Measurements from ENCODE around the gene PGM5.
A peak's percentile ranks its signal among the peaks of the same experiment; 100 is the strongest.
"Not testable (repeated sequence)": the region's sequence is repeated elsewhere in the genome, so short reads cannot be mapped to it uniquely, and the experiment has no call there.

The PGM5 gene

DNA sequence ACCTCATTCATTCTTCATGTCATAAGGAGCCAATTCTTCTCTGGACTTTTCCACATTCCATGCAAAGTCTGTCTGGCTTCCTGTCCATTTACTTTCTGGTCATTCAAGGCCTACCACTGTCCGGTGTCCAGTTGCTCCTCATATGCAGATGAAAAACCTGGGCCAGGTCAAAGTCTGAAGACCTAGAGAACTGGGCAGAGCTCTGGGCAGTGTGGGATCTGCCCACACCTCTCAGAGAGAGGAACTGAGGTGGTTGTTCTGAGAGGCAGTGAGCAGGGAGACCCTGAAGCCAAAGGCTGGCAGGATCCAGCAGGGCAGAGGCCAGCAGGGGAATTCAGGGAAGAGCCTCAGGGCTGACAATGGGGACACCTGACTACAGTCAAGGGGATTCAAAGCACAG lies 58.7 kb downstream of the PGM5 start:
- no CpG with 5 or more reads among the region's 1 CpG for WGBS (ENCODE audit: insufficient coverage, insufficient read length)
- H3K4me1 ChIP-seq (ENCODE audit: control insufficient read depth, insufficient read depth, low read length); H3K27me3 ChIP-seq (ENCODE audit: control insufficient read depth, insufficient read depth, low read length); H3K9me3 ChIP-seq (ENCODE audit: control insufficient read depth, insufficient read depth, low read length); DNase-seq (ENCODE audit: low read depth, low spot score); H3K4me3 ChIP-seq (ENCODE audit: low read length); H3K27ac ChIP-seq (ENCODE audit: low read length); H3K36me3 ChIP-seq (ENCODE audit: control insufficient read depth, insufficient read depth, low read length): not testable (repeated sequence)

DNA sequence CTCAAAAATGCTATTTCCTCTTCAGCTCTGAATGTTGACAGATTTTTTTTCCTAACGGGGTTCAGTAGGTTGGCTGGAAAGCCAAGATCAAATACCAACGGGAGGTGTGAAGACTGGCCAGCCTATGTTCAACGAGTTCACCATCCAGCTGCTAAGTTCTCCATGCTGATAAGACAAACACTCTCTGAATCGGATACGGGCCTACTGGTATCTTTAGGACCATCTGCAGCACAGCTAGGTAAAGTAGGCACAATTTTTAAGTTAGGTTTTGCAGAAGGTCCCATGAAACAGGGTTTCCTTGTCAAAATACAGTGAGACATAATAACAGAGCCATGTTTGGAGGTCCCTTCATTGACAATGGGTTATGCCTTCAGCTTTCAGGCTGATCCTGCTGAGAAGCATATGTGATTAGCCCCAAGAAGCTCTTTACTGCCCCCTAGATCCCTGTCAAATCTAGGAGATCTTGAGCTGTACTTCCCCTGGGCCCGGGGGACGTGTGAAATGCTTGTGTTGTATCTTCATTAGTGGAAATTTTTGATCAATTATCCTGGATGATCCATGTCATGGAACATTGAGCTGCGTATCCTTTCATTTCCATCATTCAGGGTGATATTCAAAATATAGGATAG lies 60.6 kb downstream of the PGM5 start:
- no peaks in the 10 kb centered on the region for H3K9me3 ChIP-seq (ENCODE audit: control insufficient read depth, insufficient read depth, low read length)
- H3K27me3 ChIP-seq (ENCODE audit: control insufficient read depth, insufficient read depth, low read length): no peaks in the 10 kb centered on the region
- H3K27ac ChIP-seq (ENCODE audit: low read length): no peak overlapping the region
- H3K4me3 ChIP-seq (ENCODE audit: low read length): no peak overlapping the region
- no CpG with 5 or more reads among the region's 8 CpGs for WGBS (ENCODE audit: insufficient coverage, insufficient read length)
- H3K4me1 ChIP-seq (ENCODE audit: control insufficient read depth, insufficient read depth, low read length): no peaks in the 10 kb centered on the region
- no peaks in the 10 kb centered on the region for H3K36me3 ChIP-seq (ENCODE audit: control insufficient read depth, insufficient read depth, low read length)
- peak; percentile 22 for DNase-seq (ENCODE audit: low read depth, low spot score)

- no peak overlapping the region for H3K4me3 ChIP-seq (ENCODE audit: low read length)
- WGBS (ENCODE audit: insufficient coverage, insufficient read length): no CpG with 5 or more reads among the region's 3 CpGs
These were observed 61.4 kb downstream of the PGM5 start for GRCh38 chr9:68417762-68418161.

GRCh38 chr9:68418259-68418845 lies 61.9 kb downstream of the PGM5 start:
- no peaks in the 10 kb centered on the region for H3K27me3 ChIP-seq (ENCODE audit: control insufficient read depth, insufficient read depth, low read length)
- no peak overlapping the region for H3K4me3 ChIP-seq (ENCODE audit: low read length)
- H3K36me3 ChIP-seq (ENCODE audit: control insufficient read depth, insufficient read depth, low read length): no peaks in the 10 kb centered on the region
- H3K27ac ChIP-seq (ENCODE audit: low read length): no peak overlapping the region
- WGBS (ENCODE audit: insufficient coverage, insufficient read length): no CpG with 5 or more reads among the region's 11 CpGs
- no peaks in the 10 kb centered on the region for H3K4me1 ChIP-seq (ENCODE audit: control insufficient read depth, insufficient read depth, low read length)
- no peak for DNase-seq (ENCODE audit: low read depth, low spot score)
- no peaks in the 10 kb centered on the region for H3K9me3 ChIP-seq (ENCODE audit: control insufficient read depth, insufficient read depth, low read length)

More at GRCh38 chr9:68417762-68418161, 61.4 kb downstream of the PGM5 start:
- no peak for DNase-seq (ENCODE audit: low read depth, low spot score)
- H3K36me3 ChIP-seq (ENCODE audit: control insufficient read depth, insufficient read depth, low read length): no peaks in the 10 kb centered on the region
- no peaks in the 10 kb centered on the region for H3K27me3 ChIP-seq (ENCODE audit: control insufficient read depth, insufficient read depth, low read length)
- H3K4me1 ChIP-seq (ENCODE audit: control insufficient read depth, insufficient read depth, low read length): no peaks in the 10 kb centered on the region
- no peaks in the 10 kb centered on the region for H3K9me3 ChIP-seq (ENCODE audit: control insufficient read depth, insufficient read depth, low read length)
- H3K27ac ChIP-seq (ENCODE audit: low read length): no peak overlapping the region

- Histone ChIP-seq H3K27ac (ENCODE audit: low read length) (no peak overlapping the region), H3K9me3 (ENCODE audit: control insufficient read depth, insufficient read depth, low read length) (no peaks in the 10 kb centered on the region), H3K4me1 (ENCODE audit: control insufficient read depth, insufficient read depth, low read length) (no peaks in the 10 kb centered on the region), H3K36me3 (ENCODE audit: control insufficient read depth, insufficient read depth, low read length) (no peaks in the 10 kb centered on the region), H3K27me3 (ENCODE audit: control insufficient read depth, insufficient read depth, low read length) (no peaks in the 10 kb centered on the region), H3K4me3 (ENCODE audit: low read length) (no peak overlapping the region)
- WGBS (ENCODE audit: insufficient coverage, insufficient read length): no CpG with 5 or more reads among the region's 3 CpGs
- no peak for DNase-seq (ENCODE audit: low read depth, low spot score)
These were observed 63.5 kb downstream of the PGM5 start for GRCh38 chr9:68419901-68420300.

DNA sequence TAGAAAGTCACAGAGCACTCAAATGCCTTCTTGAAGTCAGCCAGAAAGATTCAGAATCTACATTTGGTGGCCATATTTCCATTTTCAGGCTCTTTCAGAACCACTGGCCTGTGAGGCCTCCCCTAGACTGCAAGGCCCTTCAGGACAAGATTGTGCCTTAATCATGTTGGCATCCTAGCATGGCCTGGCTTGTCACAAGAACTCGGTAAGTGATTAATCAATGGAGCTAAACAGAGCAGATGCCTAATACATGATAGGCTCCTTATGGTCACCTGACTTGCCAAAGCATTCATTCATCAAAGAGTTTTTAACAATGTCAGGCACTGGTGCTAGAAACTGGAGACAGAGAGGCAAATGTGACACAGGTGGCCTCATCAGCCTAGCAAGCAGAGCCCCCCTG lies 70.3 kb downstream of the PGM5 start:
- no peaks in the 10 kb centered on the region for H3K36me3 ChIP-seq (ENCODE audit: control insufficient read depth, insufficient read depth, low read length)
- DNase-seq (ENCODE audit: low read depth, low spot score): no peak
- WGBS (ENCODE audit: insufficient coverage, insufficient read length): no CpG with 5 or more reads among the region's 1 CpG
- no peak overlapping the region for H3K27ac ChIP-seq (ENCODE audit: low read length)
- no peak overlapping the region for H3K4me3 ChIP-seq (ENCODE audit: low read length)
- no peaks in the 10 kb centered on the region for H3K4me1 ChIP-seq (ENCODE audit: control insufficient read depth, insufficient read depth, low read length)
- no peaks in the 10 kb centered on the region for H3K9me3 ChIP-seq (ENCODE audit: control insufficient read depth, insufficient read depth, low read length)
- no peaks in the 10 kb centered on the region for H3K27me3 ChIP-seq (ENCODE audit: control insufficient read depth, insufficient read depth, low read length)

GRCh38 chr9:68427216-68427977 lies 71.0 kb downstream of the PGM5 start:
- Histone ChIP-seq H3K27ac (ENCODE audit: low read length) (no peak overlapping the region), H3K27me3 (ENCODE audit: control insufficient read depth, insufficient read depth, low read length) (no peaks in the 10 kb centered on the region), H3K4me3 (ENCODE audit: low read length) (no peak overlapping the region), H3K9me3 (ENCODE audit: control insufficient read depth, insufficient read depth, low read length) (no peaks in the 10 kb centered on the region), H3K4me1 (ENCODE audit: control insufficient read depth, insufficient read depth, low read length) (no peaks in the 10 kb centered on the region), H3K36me3 (ENCODE audit: control insufficient read depth, insufficient read depth, low read length) (no peaks in the 10 kb centered on the region)
- DNase-seq (ENCODE audit: low read depth, low spot score): no peak

- no CpG with 5 or more reads among the region's 2 CpGs for WGBS (ENCODE audit: insufficient coverage, insufficient read length)
- Histone ChIP-seq H3K4me3 (ENCODE audit: low read length) (no peak overlapping the region), H3K36me3 (ENCODE audit: control insufficient read depth, insufficient read depth, low read length) (no peaks in the 10 kb centered on the region), H3K9me3 (ENCODE audit: control insufficient read depth, insufficient read depth, low read length) (no peaks in the 10 kb centered on the region), H3K27ac (ENCODE audit: low read length) (no peak overlapping the region), H3K4me1 (ENCODE audit: control insufficient read depth, insufficient read depth, low read length) (no peaks in the 10 kb centered on the region), H3K27me3 (ENCODE audit: control insufficient read depth, insufficient read depth, low read length) (no peaks in the 10 kb centered on the region)
- no peak for DNase-seq (ENCODE audit: low read depth, low spot score)
These were observed 72.1 kb downstream of the PGM5 start for GRCh38 chr9:68428481-68428880.

DNA sequence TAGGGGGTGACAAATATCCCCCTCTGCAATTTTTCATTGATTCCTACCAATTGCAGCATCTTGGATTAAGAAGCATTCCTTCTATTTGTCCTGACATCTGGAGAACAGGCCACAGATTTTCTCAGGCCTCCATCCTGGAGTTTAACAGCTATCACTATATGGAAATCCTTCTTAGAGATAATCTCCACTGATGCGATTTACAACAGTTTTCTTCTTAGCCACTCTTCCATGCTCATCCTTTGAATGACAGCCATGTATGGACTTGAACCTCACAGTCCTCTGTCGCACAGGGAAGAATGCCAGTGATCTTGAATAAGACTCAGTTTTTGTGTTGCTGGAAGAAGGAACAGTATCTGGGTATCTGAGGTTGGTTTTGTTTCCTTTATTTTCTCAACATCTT lies 73.2 kb downstream of the PGM5 start:
- DNase-seq (ENCODE audit: low read depth, low spot score): no peak
- no peaks in the 10 kb centered on the region for H3K36me3 ChIP-seq (ENCODE audit: control insufficient read depth, insufficient read depth, low read length)
- no CpG with 5 or more reads among the region's 2 CpGs for WGBS (ENCODE audit: insufficient coverage, insufficient read length)
- H3K9me3 ChIP-seq (ENCODE audit: control insufficient read depth, insufficient read depth, low read length): no peaks in the 10 kb centered on the region
- no peak overlapping the region for H3K27ac ChIP-seq (ENCODE audit: low read length)
- no peak overlapping the region for H3K4me3 ChIP-seq (ENCODE audit: low read length)
- no peaks in the 10 kb centered on the region for H3K4me1 ChIP-seq (ENCODE audit: control insufficient read depth, insufficient read depth, low read length)
- H3K27me3 ChIP-seq (ENCODE audit: control insufficient read depth, insufficient read depth, low read length): no peaks in the 10 kb centered on the region

DNA sequence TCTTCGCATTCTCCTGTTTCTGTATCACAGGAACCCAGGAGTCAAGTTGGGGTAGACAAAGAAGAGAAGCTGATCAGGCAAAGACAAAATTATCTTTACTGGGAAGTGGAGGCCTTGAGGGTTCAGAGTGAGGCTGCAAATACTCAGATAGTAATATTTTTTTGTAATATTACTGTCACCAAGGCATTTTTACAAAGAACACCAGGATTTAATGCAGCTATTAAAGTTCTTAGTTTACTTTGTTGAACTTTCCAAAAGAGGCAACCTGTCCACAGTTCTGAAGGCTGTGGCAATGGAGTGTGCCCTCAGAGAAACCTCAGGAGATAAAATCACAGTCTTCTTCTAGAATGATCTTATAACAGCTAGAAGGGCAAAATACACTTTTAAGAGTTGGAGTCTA lies 74.9 kb downstream of the PGM5 start:
- Histone ChIP-seq H3K9me3 (ENCODE audit: control insufficient read depth, insufficient read depth, low read length) (no peaks in the 10 kb centered on the region), H3K4me1 (ENCODE audit: control insufficient read depth, insufficient read depth, low read length) (no peaks in the 10 kb centered on the region), H3K27ac (ENCODE audit: low read length) (no peak overlapping the region), H3K36me3 (ENCODE audit: control insufficient read depth, insufficient read depth, low read length) (no peaks in the 10 kb centered on the region), H3K27me3 (ENCODE audit: control insufficient read depth, insufficient read depth, low read length) (no peaks in the 10 kb centered on the region), H3K4me3 (ENCODE audit: low read length) (no peak overlapping the region)
- WGBS (ENCODE audit: insufficient coverage, insufficient read length): no CpG with 5 or more reads among the region's 1 CpG
- no peak for DNase-seq (ENCODE audit: low read depth, low spot score)
